Fibroblast of pulmonary artery (primary cell): ENCODE data around the gene EPN1.

Experiments
- DNase-seq: peaks from one replicate; pipeline ENCODE4 v3.0.0-alpha.2; 2010; ENCODE audit warnings: low read depth
- H3K4me3 ChIP-seq: replicated peaks from 2 replicates; pipeline ENCODE4 v1.5.1; 2011; ENCODE audit warnings: low read depth, mild to moderate bottlenecking, control low read depth, low read length, moderate library complexity
- CTCF ChIP-seq: IDR thresholded peaks from 2 replicates; pipeline ENCODE4 v1.5.1; 2011; ENCODE audit warnings: mild to moderate bottlenecking, control low read depth, low read length, inconsistent platforms; ENCODE audit errors: missing control alignments

EPN1 gene

GRCh38 chr19:55694241-55694655 is 19.2 kb downstream of the EPN1 start:
- TF ChIP-seq CTCF, result no peak
- no peak overlapping the region for H3K4me3 ChIP-seq
- DNase-seq, result no peak

GRCh38 chr19:55694656-55695491 is 19.8 kb downstream of the EPN1 start:
- TF ChIP-seq CTCF, result no peak
- no peak overlapping the region for H3K4me3 ChIP-seq
- no peak for DNase-seq

- H3K4me3 ChIP-seq, result no peak overlapping the region
- TF ChIP-seq CTCF, result no peak
- no peak for DNase-seq
These were observed 20.7 kb downstream of the EPN1 start for GRCh38 chr19:55695511-55696290.

- TF ChIP-seq CTCF, result no peak
- no peak overlapping the region for H3K4me3 ChIP-seq
- DNase-seq, result no peak
These were observed 21.5 kb downstream of the EPN1 start for GRCh38 chr19:55696301-55697068.

GRCh38 chr19:55697069-55697440 is 22.0 kb downstream of the EPN1 start:
- DNase-seq, result no peak
- TF ChIP-seq CTCF, result no peak
- no peak overlapping the region for H3K4me3 ChIP-seq

GRCh38 chr19:55697698-55698097 is 22.7 kb downstream of the EPN1 start:
- H3K4me3 ChIP-seq, result no peak overlapping the region
- no peak for TF ChIP-seq CTCF
- DNase-seq, result no peak
